ENCODE data around the gene MRFAP1L1. TPM values are rescaled to one million over a fixed set of nuclear protein-coding genes. Genes with fewer than 3 reads are reported as not detected.

The MRFAP1L1 gene
- polyA plus RNA-seq, 3 donors: 7.6 to 19.1 (median 13.8) TPM

GRCh38 chr4:6692379-6692778 is 17.3 kb downstream of the MRFAP1L1 start:
- Mint-ChIP-seq H3K9me3 (peaks cover 0 to 5% (median under 1%) of the 10 kb centered on the region in 7 donors), H3K27me3 (ENCODE audit: low read depth in 3 of 3) (peaks cover 0 to 9% (median 0%) of the 10 kb centered on the region in 3 donors), H3K27ac (peak overlapping the region in 4 of 7 donors; percentile 61 to 87 (median 78)), H3K36me3 (peaks cover 3% of the 10 kb centered on the region in 2 donors), H3K4me1 (peaks cover 71% of the 10 kb centered on the region), H3K4me3 (no peak overlapping the region)
- H3K79me2 ChIP-seq (ENCODE audit: insufficient read depth, low read length): peaks cover 20% of the 10 kb centered on the region
- H2AFZ ChIP-seq (ENCODE audit: insufficient read depth, low read depth, low read length, poor library complexity, severe bottlenecking): no peak overlapping the region
- no peaks in the 10 kb centered on the region for H3K27me3 ChIP-seq (ENCODE audit: control insufficient read depth in 2 of 2, insufficient read depth in 2 of 2, low read length in 2 of 2)
- no peaks in the 10 kb centered on the region for H4K20me1 ChIP-seq (ENCODE audit: insufficient read depth, low read length)
- peaks cover 45 to 63% of the 10 kb centered on the region in 2 donors for H3K4me1 ChIP-seq (ENCODE audit: control insufficient read depth in 1 of 2, insufficient read depth in 2 of 2, low read length in 2 of 2)
- no peak for DNase-seq
- H3K9ac ChIP-seq (ENCODE audit: insufficient read depth, low read length, poor library complexity, severe bottlenecking): no peak overlapping the region
- 97% methylated on average over 5 of the region's 8 CpGs for WGBS (ENCODE audit: insufficient coverage)
- intact Hi-C loops (cut with micrococcal nuclease): no loop called here
- H3K4me3 ChIP-seq (replicated peaks in 1 of 3; ENCODE audit: low read depth in 2 of 3, low read length in 3 of 3): no peak overlapping the region
- no peaks in the 10 kb centered on the region for H3K9me3 ChIP-seq (replicated peaks in 1 of 2; ENCODE audit: control insufficient read depth in 1 of 2, insufficient read depth in 1 of 2, low read length in 2 of 2)
- no peaks in the 10 kb centered on the region for H3K36me3 ChIP-seq (replicated peaks in 1 of 2; ENCODE audit: control insufficient read depth in 1 of 2, insufficient read depth in 2 of 2, low read length in 2 of 2)
- H3K27ac ChIP-seq (ENCODE audit: low read depth in 1 of 2, low read length in 2 of 2): no peak overlapping the region
- no peak overlapping the region for H3K4me2 ChIP-seq (replicated peaks; ENCODE audit: extremely low read depth, low read length, poor library complexity, severe bottlenecking)
- no peak for TF ChIP-seq CTCF (IDR thresholded peaks at IDR 0.05)

GRCh38 chr4:6689506-6689960 is 20.1 kb downstream of the MRFAP1L1 start:
- DNase-seq: no peak
- H4K20me1 ChIP-seq (ENCODE audit: insufficient read depth, low read length): no peaks in the 10 kb centered on the region
- H3K4me3 ChIP-seq (replicated peaks in 1 of 3; ENCODE audit: low read depth in 2 of 3, low read length in 3 of 3): no peak overlapping the region
- no peaks in the 10 kb centered on the region for H3K9me3 ChIP-seq (replicated peaks in 1 of 2; ENCODE audit: control insufficient read depth in 1 of 2, insufficient read depth in 1 of 2, low read length in 2 of 2)
- H3K79me2 ChIP-seq (ENCODE audit: insufficient read depth, low read length): peaks cover 5% of the 10 kb centered on the region
- H3K27me3 Mint-ChIP-seq (ENCODE audit: low read depth in 3 of 3): peaks cover 0 to 9% (median 0%) of the 10 kb centered on the region in 3 donors
- intact Hi-C loops (cut with micrococcal nuclease): no loop called here
- H3K27me3 ChIP-seq (ENCODE audit: control insufficient read depth in 2 of 2, insufficient read depth in 2 of 2, low read length in 2 of 2): no peaks in the 10 kb centered on the region
- no peak overlapping the region for H3K9ac ChIP-seq (ENCODE audit: insufficient read depth, low read length, poor library complexity, severe bottlenecking)
- H3K4me1 ChIP-seq (ENCODE audit: control insufficient read depth in 1 of 2, insufficient read depth in 2 of 2, low read length in 2 of 2): peaks cover 24 to 41% of the 10 kb centered on the region in 2 donors
- peaks cover 1 to 10% (median 4%) of the 10 kb centered on the region in 7 donors for H3K9me3 Mint-ChIP-seq
- 91% methylated on average over 11 of the region's 15 CpGs for WGBS (ENCODE audit: insufficient coverage)
- H3K4me1 Mint-ChIP-seq: peaks cover 46% of the 10 kb centered on the region
- H3K27ac Mint-ChIP-seq: peak overlapping the region in 1 of 7 donors; percentile 53
- no peaks in the 10 kb centered on the region for H3K36me3 ChIP-seq (replicated peaks in 1 of 2; ENCODE audit: control insufficient read depth in 1 of 2, insufficient read depth in 2 of 2, low read length in 2 of 2)
- no peak for TF ChIP-seq CTCF (IDR thresholded peaks at IDR 0.05)
- no peak overlapping the region for H3K4me3 Mint-ChIP-seq
- no peak overlapping the region for H3K27ac ChIP-seq (ENCODE audit: low read depth in 1 of 2, low read length in 2 of 2)
- no peaks in the 10 kb centered on the region for H3K36me3 Mint-ChIP-seq
- H2AFZ ChIP-seq (ENCODE audit: insufficient read depth, low read depth, low read length, poor library complexity, severe bottlenecking): peak overlapping the region; percentile 75
- H3K4me2 ChIP-seq (replicated peaks; ENCODE audit: extremely low read depth, low read length, poor library complexity, severe bottlenecking): peak overlapping the region; percentile 22
